HG03135 (cell line): ENCODE measurements around the gene RHBDL3.
"Not testable (repeated sequence)": the region's sequence is repeated elsewhere in the genome, so short reads cannot be mapped to it uniquely, and the experiment has no call there.

ENCODE experiments used
- ATAC-seq: cut with Tn5 transposase; IDR thresholded peaks from one replicate; pipeline ENCODE4 v1.9.1; 2021; ENCODE audit warnings: mild to moderate bottlenecking, moderate library complexity; ENCODE audit not compliant: unreplicated experiment

The RHBDL3 gene

DNA sequence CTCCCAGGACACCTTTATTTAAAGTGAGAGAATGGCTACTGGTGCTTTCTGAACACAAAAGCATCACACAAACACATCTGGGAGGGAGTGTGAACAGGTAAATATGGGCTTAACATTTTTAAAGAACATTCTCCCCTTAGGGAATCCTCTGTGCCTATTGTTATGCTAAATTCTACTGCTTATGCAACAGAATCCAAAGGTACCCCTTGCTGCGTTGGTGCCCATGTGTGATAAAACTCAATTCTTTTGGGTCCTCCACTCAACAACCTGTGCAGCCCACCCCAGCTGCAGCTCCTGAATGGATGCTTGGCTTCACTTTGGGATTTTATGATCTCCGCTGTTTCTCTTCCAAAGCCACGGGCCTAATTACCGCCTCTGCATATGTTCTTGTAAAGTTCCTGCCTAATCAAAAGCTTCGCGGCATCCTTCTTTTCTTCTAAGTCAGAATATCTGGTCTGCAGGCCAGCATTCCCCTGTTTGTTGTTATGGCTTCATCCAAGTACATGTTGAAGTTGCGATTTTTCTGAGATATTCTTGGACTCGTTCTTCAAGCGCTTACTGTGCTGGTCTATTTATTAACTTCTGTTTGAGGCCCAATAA lies 23.9 kb downstream of the RHBDL3 start:
- ATAC-seq: no peak

DNA sequence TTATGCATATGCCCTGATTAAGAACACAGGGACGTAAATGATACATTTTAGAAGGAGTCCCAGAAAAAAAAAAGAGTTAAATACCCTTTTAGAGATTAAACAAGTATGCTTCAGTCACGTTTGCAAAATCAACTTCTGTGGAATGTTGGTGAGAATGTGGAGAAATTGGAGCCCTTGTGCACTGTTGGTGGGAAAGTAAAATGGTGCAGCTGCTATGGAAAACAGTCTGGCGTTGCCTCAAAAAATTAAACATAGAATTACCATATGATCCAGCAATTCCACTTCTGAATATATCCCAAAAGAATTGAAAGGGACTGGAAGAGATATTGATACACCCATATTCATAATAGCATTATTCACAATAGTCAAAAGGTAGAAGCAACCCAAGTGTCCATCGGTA lies 26.5 kb downstream of the RHBDL3 start:
- ATAC-seq: no peak

DNA sequence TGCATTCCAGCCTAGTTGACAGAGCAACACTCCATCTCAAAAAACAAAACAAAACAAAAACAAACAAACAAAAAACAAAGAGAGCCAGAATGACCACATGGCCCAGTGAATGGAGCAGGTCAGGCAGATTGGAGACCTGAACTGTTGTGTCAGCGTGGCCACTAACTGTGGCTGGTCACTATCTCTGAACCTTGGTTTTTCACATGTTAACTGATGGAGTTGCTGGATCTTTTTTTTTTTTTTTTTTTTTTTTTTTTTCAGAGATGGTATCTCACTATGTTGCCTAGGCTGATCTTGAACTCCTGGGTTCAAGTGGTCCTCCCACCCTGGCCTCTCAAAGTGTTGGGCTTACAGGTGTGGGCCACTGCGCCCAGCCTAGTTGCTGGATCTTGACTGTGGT lies 31.8 kb downstream of the RHBDL3 start:
- no peak for ATAC-seq

DNA sequence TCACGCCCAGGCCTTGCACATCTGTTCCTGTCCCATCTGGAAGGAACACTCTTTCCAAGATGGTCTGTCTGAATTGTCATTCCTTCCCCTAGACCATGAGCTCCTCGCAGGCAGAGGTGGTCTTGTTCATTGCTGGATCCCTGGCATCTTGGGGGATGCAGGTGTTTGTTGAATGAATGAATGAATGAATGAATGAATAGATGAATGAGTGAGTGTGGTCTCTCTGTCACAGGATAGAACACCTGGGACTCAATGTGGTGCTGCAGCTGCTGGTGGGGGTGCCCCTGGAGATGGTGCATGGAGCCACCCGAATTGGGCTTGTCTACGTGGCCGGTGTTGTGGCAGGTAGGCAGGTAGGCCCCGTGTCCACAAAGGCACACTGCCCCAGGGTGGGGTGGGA lies 32.2 kb downstream of the RHBDL3 start:
- ATAC-seq: no peak

DNA sequence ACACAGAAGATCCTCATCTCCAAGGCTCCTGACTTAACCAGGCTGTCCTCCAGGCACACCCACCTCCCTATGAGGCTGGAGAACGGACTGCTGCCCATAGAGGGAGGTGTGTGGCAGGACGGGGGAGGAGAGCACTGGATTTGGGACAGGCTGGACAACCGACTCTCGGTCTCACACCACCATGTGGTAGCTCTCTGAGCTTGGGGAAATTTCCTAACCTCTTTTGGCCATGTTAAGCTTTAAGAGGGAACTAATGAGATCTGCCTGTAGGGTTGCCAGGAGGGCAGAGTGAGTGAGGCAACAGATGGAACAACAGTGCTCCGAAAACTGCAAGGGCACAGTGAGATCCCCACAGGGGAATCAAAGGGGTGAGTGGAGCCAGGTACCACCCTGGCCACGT lies 32.7 kb downstream of the RHBDL3 start:
- ATAC-seq: no peak

DNA sequence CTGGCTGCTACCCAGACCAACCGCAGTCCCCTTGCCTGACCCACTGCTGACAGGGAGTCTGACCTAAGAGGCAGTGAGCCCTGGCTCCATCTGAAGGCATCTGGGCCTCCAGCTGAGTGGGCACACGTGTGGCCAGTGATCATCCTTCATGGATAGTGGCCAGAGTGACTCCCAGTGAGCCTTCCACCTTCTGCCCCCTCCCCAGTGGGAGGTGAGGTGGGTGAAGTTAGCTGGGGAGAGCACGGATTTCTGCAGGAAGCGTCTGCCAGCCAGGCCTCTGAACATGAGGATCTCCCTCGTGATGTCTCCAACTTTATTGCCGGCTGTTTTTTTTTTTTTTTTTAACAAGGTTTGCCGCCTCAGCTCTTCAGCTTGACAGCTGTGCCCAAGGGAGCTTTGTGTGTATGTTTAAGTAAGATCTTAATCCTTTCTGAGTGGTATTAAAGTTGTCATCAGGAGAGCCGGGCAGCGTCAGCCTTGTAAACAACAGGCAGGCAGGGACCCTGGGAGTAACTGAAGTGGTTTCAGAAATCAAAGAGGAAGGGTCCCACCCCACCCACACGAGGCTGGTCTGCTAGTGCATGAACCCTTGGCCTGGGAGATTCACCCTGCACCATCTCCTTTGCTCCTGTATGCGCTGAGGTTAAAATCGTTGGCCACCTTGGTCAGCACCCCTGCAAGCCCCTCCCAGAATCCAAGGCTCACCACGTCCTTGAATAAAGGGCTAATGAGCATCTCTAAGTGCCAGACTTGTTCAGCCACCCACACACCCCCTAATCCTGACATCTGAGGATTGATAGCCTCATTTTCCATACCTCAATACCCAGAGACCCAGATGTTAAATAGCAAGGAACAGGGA lies 33.3 kb downstream of the RHBDL3 start:
- ATAC-seq: no peak

DNA sequence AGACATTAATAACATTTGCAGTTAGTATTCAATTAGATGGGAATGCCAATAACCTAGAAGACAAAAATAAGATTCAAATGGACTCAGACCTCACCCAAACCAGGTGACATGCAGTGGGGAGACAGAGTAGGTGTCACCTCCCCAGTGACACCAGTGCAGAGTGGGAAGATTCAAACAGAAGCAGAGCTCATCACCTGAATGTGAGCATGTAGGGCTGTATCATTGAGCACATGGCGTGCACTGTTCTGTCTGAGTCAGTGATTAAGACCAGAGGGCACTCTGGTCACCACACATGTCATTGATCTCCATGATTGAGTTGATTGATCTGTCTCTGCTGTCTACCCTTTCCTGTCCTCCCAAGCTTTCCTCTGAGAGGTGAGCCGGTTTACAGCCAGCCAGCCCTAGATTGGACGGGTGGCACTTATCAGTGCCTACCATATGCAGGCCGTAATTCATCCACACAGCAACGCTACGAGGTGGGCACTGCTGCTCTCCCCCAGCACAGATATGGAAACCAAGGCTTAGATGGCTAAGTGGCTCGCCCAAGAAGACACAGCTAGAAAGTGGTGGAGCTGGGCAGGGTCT lies 34.0 kb downstream of the RHBDL3 start:
- ATAC-seq: no peak

DNA sequence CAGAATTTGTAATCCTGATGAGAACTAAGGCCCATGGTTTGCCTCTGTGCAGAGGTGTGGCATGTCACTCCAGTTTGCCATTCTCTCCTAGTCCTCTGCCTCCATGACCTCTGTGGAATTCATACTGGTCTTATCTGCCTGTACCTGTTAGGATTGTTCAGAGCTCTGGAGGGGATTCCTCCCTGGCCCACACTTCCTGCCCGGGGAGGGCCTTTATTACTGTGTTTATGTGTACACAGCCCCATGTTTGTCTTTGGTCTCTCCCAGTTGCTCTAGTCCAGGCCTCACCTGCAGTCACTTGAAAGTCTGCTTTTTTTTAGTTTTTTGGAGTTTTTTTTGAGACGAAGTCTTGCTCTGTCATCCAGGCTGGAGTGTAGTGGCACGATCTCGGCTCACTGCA lies 36.4 kb downstream of the RHBDL3 start:
- no peak for ATAC-seq

DNA sequence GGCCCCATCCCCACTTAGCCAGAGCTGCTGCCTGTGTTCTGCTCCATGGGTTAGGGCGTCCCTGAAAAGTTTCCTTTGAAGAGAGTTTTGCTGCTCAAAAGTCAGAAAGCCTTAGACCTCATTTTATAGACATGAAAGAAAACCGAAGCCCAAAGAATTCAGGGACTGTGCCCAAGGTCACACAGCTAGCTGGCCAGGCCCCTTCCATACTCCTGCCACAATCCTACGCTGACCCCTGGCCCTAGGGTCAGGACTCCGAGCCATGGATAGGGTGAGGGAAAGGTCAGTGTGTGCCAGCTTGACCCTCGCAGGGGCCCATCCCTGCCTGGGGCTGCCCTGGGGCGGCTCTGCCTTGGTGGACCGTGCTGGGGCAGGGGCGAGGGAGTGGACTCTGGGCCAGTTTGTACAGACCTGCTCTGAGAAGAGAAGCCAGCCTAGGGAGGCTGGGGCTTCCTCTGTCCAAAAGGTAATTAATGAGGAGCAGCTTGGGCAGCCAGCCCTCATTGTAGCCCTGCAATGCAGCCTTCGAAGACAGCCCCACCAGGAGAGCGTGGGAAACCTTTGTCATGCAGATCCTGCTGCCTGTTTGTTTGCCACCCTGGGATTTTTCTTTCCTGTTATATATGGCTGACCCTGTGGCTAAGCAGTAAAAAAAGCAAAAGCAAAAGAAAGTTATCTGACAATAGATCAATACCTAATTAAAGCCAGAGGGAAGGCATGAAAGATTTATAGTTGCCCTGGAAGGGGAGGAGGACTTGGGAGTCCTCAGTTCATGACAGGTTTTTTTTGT lies 37.4 kb downstream of the RHBDL3 start:
- ATAC-seq: no peak

DNA sequence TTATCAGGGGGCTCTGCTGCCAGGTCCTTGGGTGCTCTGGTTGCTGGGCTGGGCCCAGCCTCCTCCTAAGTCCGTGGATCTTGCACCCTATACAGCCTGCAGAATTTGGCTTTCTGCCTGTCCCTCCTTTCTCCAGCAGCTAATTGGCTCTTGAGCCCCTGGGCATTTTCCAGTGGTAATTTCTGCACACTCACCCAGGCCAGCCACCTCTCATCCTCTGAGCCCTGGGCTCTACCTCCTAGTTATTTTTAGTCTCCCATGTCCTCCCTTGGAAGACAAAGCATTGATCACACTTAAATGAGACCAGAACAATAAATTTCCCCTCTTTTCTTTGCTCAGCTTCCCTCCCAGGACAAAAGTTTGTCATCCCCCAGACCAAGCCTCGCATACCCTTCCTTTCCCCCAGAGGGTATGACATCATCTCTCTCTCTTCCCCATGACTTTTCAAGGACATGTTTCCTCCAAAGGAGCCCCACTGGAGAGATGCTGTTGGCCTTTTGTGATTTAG lies 38.2 kb downstream of the RHBDL3 start:
- ATAC-seq: no peak

DNA sequence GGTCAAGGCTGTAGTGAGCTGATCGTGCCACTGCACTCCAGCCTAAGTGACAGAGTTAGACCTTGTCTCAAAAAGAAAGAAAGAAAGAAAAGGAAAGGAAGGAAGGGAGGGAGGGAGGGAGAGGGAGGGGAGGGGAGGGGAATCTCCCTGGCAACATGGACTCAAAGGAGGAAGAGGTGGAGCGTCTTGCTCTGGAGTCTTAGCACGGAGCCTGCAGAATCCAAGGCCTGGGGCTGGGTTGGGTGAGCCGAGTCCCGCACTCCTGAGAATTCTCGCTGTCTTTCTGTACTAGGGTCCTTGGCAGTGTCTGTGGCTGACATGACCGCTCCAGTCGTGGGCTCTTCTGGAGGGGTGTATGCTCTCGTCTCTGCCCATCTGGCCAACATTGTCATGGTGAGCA lies 39.4 kb downstream of the RHBDL3 start:
- ATAC-seq: no peak

DNA sequence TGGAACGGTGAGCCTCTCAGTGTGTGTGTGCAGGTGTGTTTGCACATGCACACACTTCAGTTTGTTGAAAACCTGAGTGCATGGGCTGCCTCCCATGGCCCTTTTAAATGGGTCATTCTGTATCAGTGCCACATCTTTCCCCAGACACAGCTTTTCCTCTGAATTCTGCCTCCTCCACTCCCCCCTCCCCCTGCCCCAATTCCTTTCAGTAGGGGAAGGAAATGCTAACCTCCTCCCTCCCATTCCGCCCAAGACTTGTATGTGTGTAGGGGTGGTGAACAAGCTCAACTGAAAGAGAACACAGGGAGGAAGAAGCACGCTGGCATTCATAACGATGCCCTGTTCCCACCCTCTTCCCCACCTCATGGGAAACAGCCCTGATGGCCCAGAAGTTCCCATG lies 42.0 kb downstream of the RHBDL3 start:
- ATAC-seq: no peak

DNA sequence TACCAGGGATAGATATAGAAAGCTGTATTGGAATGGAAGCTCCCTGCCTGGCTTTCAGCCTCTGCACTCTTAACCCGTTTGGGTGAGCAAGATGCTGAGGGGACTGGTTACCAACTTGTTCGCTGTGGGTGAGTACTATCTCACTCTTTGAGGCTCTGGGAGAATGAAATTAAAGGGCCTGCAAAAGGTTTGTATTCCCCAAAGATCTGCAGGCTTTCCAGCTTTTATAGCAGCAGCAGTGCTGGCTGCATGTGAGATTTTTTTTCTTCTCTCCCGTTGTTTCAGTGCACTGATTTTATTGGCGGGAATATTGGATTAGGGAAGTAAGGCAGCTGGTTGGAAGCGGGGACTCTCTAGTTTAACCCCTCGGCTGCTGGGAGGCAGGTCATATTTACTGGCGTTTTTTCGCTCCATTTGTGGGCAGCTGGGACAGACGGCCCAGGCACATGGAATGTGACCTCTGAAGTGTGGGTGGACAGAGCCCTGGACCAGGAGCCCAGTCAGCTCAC lies 45.5 kb downstream of the RHBDL3 start:
- no peak for ATAC-seq

DNA sequence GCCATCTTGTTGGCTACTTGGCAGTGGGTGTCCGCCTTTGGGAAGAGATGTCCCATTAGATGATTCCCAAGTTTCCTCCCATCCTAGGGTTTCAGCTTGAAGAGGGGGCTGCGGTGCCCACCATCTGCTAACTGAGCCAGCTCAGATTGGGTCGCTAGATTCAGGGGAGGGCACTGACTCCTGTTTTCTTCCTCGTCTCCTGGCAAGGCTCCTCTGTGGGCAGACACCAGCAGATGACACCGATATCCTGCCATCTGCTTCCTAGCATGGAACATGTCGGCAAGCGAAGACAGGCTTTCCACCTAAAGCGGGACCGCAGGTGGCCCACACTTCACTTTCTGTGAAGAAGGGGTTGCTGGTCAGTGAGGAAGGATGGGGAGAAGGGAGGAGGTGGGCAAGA lies 49.0 kb downstream of the RHBDL3 start:
- ATAC-seq: no peak

DNA sequence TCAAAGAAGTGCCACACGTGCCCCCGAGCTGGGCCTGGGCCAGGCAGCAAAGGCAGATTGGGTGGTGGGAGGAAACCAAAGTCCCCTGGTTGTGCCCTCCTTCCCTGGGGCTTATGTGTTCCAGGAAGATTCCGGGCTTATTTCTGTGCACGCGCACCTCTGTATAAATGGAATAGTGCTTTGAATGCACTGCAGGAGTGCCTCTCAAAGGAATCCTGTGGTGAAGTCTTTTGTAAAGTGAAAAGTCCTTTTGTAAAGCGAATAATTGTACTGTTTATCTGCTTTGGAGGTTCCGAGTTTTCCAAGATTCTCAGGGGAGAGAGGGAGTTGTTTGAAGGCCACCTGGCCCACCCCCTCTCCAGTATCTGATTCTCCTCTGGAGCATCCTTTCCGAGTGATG lies 49.5 kb downstream of the RHBDL3 start:
- ATAC-seq: no peak

DNA sequence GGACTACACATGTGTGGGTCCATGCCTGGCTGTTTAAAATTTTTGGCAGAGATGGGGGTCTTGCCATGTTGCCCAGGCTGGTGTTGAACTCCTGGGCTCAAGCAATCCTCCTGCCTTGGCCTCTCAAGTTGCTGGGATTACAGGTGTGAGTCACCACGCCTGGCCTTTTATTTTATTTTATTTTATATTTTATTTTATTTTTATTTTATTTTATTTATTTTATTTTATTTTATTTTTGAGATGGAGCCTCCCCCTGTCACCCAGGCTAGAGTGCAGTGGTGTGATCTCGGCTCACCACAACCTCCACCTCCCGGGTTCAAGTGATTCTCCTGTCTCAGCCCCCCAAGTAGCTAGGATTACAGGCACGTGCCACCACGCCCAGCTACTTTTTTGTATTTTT lies 51.0 kb downstream of the RHBDL3 start:
- not testable (repeated sequence) for ATAC-seq

DNA sequence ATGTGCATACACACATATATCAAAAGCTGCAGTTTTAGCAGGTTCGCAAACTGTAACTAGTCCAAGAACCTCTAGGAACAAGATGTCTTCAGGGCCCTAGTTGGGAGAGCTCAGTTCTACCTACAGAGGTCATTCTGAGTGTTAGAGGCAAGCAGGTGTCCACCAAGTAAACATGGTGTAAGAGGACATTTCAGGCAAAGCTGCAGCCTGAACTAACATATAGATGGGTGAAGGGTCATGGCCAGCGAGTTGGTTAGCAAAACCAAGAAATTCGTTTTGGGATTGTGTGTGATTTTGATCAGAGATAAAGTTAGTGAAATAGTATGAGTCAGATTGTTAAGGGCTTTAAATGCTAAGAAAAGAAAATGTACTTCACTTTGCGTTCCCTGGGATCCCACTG lies 51.7 kb downstream of the RHBDL3 start:
- ATAC-seq: no peak

DNA sequence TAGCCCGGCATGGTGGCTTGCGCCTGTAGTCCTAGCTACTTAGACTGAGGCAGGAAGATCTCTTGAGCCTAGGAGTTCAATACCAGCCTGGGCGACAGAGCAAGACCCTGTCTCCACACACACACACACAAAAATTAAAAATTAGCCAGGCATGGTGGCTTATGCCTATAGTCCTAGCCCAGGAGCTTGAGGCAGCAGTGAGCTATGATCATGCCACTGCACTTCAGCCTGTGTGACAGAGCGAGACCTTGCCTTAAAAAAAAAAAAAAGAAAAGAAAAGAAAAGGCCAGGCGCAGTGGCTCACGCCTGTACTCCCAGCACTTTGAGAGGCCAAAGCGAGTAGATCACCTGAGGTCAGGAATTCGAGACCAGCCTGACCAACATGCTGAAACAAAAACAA lies 52.4 kb downstream of the RHBDL3 start:
- no peak for ATAC-seq

DNA sequence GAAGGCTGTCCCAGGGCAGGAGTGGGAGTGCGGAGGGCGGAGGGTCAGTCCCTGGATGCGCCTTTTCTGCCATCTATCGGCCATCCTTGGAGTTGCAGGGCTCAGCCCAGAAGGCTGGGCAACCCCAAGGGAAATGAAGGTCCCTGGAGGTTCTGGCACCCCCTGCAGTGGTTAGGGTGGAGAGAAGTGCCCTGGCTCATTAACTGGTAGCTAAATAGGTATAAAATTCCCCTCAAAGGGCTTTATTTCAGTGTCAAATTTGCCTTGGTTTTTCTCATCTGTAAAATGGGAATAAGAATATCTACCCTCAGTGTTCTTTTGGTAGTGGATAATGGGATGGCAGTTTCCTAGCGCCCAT lies 53.9 kb downstream of the RHBDL3 start:
- ATAC-seq: peak; percentile 58

DNA sequence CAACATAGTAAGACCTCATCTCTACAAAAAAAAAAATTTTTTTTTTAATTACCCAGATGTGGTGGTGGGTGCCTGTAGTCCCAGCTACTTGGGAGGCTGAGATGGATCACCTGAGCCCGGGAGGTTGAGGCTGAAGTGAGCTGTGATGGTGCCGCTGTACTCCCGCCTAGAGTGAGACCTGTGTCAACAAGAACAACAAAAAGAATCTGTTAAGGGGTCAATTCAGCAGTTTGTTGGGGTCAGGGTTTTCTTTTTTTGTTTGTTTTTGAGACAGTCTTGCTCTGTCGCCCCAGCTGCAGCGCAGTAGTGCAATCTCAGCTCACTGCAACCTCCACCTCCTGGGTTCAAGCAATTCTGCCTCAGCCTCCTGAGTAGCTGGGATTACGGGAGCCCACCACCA lies 54.4 kb downstream of the RHBDL3 start:
- not testable (repeated sequence) for ATAC-seq

DNA sequence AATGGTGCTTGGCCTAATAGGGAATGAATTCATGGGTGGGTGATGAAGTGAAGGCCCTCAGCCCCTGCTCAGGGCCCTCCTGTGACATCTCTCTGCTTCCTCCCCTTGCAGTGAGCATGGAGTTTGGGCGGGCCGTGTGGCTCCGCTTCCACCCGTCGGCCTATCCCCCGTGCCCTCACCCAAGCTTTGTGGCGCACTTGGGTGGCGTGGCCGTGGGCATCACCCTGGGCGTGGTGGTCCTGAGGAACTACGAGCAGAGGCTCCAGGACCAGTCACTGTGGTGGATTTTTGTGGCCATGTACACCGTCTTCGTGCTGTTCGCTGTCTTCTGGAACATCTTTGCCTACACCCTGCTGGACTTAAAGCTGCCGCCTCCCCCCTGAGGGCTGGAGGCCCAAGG lies 55.2 kb downstream of the RHBDL3 start:
- ATAC-seq: no peak
